ENCODE results near the gene TRIM29.
"Not testable (repeated sequence)": the region's sequence is repeated elsewhere in the genome, so short reads cannot be mapped to it uniquely, and the experiment has no call there.

Gene TRIM29

GRCh38 chr11:120170741-120171261 is 32.9 kb upstream of the TRIM29 start:
- no peak for DNase-seq

- DNase-seq: no peak
These were observed 32.2 kb upstream of the TRIM29 start for GRCh38 chr11:120169981-120170698.

GRCh38 chr11:120168960-120169681 is 31.2 kb upstream of the TRIM29 start:
- peak; percentile 72 to 81 for DNase-seq

GRCh38 chr11:120168108-120168959 is 30.4 kb upstream of the TRIM29 start:
- DNase-seq: no peak

- DNase-seq: no peak
These were observed 29.7 kb upstream of the TRIM29 start for GRCh38 chr11:120167659-120168058.

GRCh38 chr11:120160436-120160835 is 22.5 kb upstream of the TRIM29 start:
- DNase-seq: no peak

GRCh38 chr11:120153221-120153620 is 15.3 kb upstream of the TRIM29 start:
- DNase-seq: no peak

GRCh38 chr11:120151536-120151935 is 13.6 kb upstream of the TRIM29 start:
- DNase-seq: no peak

GRCh38 chr11:120149246-120149645 is 11.3 kb upstream of the TRIM29 start:
- no peak for DNase-seq

- no peak for DNase-seq
These were observed 10.0 kb upstream of the TRIM29 start for GRCh38 chr11:120147950-120148270.

- DNase-seq: no peak
These were observed 9.4 kb upstream of the TRIM29 start for GRCh38 chr11:120147094-120147949.

GRCh38 chr11:120146413-120147093 is 8.6 kb upstream of the TRIM29 start:
- no peak for DNase-seq

- no peak for DNase-seq
These were observed 6.6 kb upstream of the TRIM29 start for GRCh38 chr11:120144501-120144900.

GRCh38 chr11:120143472-120143871 is 5.6 kb upstream of the TRIM29 start:
- not testable (repeated sequence) for DNase-seq

- DNase-seq: no peak
These were observed 4.7 kb upstream of the TRIM29 start for GRCh38 chr11:120142441-120143100.

GRCh38 chr11:120141768-120142423 is 4.0 kb upstream of the TRIM29 start:
- no peak for DNase-seq

- DNase-seq: no peak
These were observed 3.3 kb upstream of the TRIM29 start for GRCh38 chr11:120141113-120141767.

- no peak for DNase-seq
These were observed 1.6 kb upstream of the TRIM29 start for GRCh38 chr11:120139316-120140069.

GRCh38 chr11:120137187-120137610 is 714 bp downstream of the TRIM29 start:
- no peak for DNase-seq

All from activated T-cell treated with anti-CD3 and anti-CD28 coated beads, Interleukin-2, amount 50 U/mL, for 48 hours (primary cell).